ENCODE measurements around the gene CYSRT1. TPM values are rescaled to one million over a fixed set of nuclear protein-coding genes. Genes with fewer than 3 reads are reported as not detected.
A peak's percentile ranks its signal among the peaks of the same experiment; 100 is the strongest.
"Not testable (repeated sequence)": the region's sequence is repeated elsewhere in the genome, so short reads cannot be mapped to it uniquely, and the experiment has no call there.

Gene CYSRT1
- polyA plus RNA-seq, 3 donors, result 0.17 TPM; not detected in 2

GRCh38 chr9:137262173-137262908 lies 37.4 kb downstream of the CYSRT1 start:
- Histone ChIP-seq H4K20me1 (ENCODE audit: insufficient read depth, low read length) (peaks cover 24% of the 10 kb centered on the region), H3K36me3 (replicated peaks in 1 of 2; ENCODE audit: control insufficient read depth in 1 of 2, insufficient read depth in 2 of 2, low read length in 2 of 2) (peaks cover 42 to 55% of the 10 kb centered on the region in 2 donors)
- H2AFZ ChIP-seq (ENCODE audit: insufficient read depth, low read depth, low read length, poor library complexity, severe bottlenecking); H3K9ac ChIP-seq (ENCODE audit: insufficient read depth, low read length, poor library complexity, severe bottlenecking); H3K27me3 ChIP-seq (ENCODE audit: control insufficient read depth in 2 of 2, insufficient read depth in 2 of 2, low read length in 2 of 2); H3K27ac Mint-ChIP-seq; H3K4me1 ChIP-seq (ENCODE audit: control insufficient read depth in 1 of 2, insufficient read depth in 2 of 2, low read length in 2 of 2); H3K4me2 ChIP-seq (replicated peaks; ENCODE audit: extremely low read depth, low read length, poor library complexity, severe bottlenecking); H3K27me3 Mint-ChIP-seq (ENCODE audit: low read depth in 3 of 3); H3K4me1 Mint-ChIP-seq; H3K9me3 ChIP-seq (replicated peaks in 1 of 2; ENCODE audit: control insufficient read depth in 1 of 2, insufficient read depth in 1 of 2, low read length in 2 of 2); H3K4me3 Mint-ChIP-seq; H3K9me3 Mint-ChIP-seq; intact Hi-C loops (cut with micrococcal nuclease); H3K27ac ChIP-seq (ENCODE audit: low read depth in 1 of 2, low read length in 2 of 2); H3K79me2 ChIP-seq (ENCODE audit: insufficient read depth, low read length); DNase-seq; H3K4me3 ChIP-seq (replicated peaks in 1 of 3; ENCODE audit: low read depth in 2 of 3, low read length in 3 of 3): not testable (repeated sequence)
- peak; percentile 59 for TF ChIP-seq CTCF (IDR thresholded peaks at IDR 0.05)
- H3K36me3 Mint-ChIP-seq, result peaks cover 31 to 73% of the 10 kb centered on the region in 2 donors
- WGBS (ENCODE audit: insufficient coverage), result 100% methylated on average over 3 of the region's 15 CpGs

- Histone ChIP-seq H3K9me3 (replicated peaks in 1 of 2; ENCODE audit: control insufficient read depth in 1 of 2, insufficient read depth in 1 of 2, low read length in 2 of 2) (no peaks in the 10 kb centered on the region), H2AFZ (ENCODE audit: insufficient read depth, low read depth, low read length, poor library complexity, severe bottlenecking) (no peak overlapping the region), H3K4me1 (ENCODE audit: control insufficient read depth in 1 of 2, insufficient read depth in 2 of 2, low read length in 2 of 2) (peaks cover 6 to 10% of the 10 kb centered on the region in 2 donors), H3K79me2 (ENCODE audit: insufficient read depth, low read length) (peaks cover 2% of the 10 kb centered on the region), H3K36me3 (replicated peaks in 1 of 2; ENCODE audit: control insufficient read depth in 1 of 2, insufficient read depth in 2 of 2, low read length in 2 of 2) (peaks cover 42 to 60% of the 10 kb centered on the region in 2 donors), H3K27ac (ENCODE audit: low read depth in 1 of 2, low read length in 2 of 2) (no peak overlapping the region), H3K27me3 (ENCODE audit: control insufficient read depth in 2 of 2, insufficient read depth in 2 of 2, low read length in 2 of 2) (no peaks in the 10 kb centered on the region), H3K4me3 (replicated peaks in 1 of 3; ENCODE audit: low read depth in 2 of 3, low read length in 3 of 3) (no peak overlapping the region), H4K20me1 (ENCODE audit: insufficient read depth, low read length) (peaks cover 25% of the 10 kb centered on the region), H3K9ac (ENCODE audit: insufficient read depth, low read length, poor library complexity, severe bottlenecking) (no peak overlapping the region), H3K4me2 (replicated peaks; ENCODE audit: extremely low read depth, low read length, poor library complexity, severe bottlenecking) (no peak overlapping the region)
- H3K4me3 Mint-ChIP-seq, result no peak overlapping the region
- H3K9me3 Mint-ChIP-seq, result peaks cover 0 to 5% (median 0%) of the 10 kb centered on the region in 7 donors
- H3K4me1 Mint-ChIP-seq, result peaks cover 9% of the 10 kb centered on the region
- WGBS (ENCODE audit: insufficient coverage), result 93% methylated on average over 21 of the region's 24 CpGs
- H3K36me3 Mint-ChIP-seq, result peaks cover 36 to 73% of the 10 kb centered on the region in 2 donors
- H3K27me3 Mint-ChIP-seq (ENCODE audit: low read depth in 3 of 3), result no peaks in the 10 kb centered on the region
- TF ChIP-seq CTCF (IDR thresholded peaks at IDR 0.05), result no peak
- H3K27ac Mint-ChIP-seq, result no peak overlapping the region
- no peak for DNase-seq
- intact Hi-C loops (cut with micrococcal nuclease), result no loop called here
Observed at GRCh38 chr9:137262909-137263285, 37.9 kb downstream of the CYSRT1 start.
